Thyroid gland (tissue), 4 donors: ENCODE results near the gene CIT.

Source experiments
- CTCF ChIP-seq, 6 experiments: fragments of 200-600 bp in 3 of 6; fragments of 450-650 bp in 3 of 6; sonication (generic) in 3 of 6; IDR thresholded peaks; one replicate each; pipeline ENCODE4 v1.5.1; 2016 to 2019; ENCODE audit warnings: antibody characterized with exemption in 6 of 6, mild to moderate bottlenecking in 2 of 6, inconsistent platforms in 1 of 6, moderate library complexity in 1 of 6
- POLR2A ChIP-seq, 2 donors: fragments of 450-650 bp; IDR thresholded peaks; one replicate each; pipeline ENCODE4 v1.6.1; 2017; ENCODE audit warnings: antibody characterized with exemption in 2 of 2, mild to moderate bottlenecking in 2 of 2, moderate library complexity in 1 of 2

GRCh38 chr12:119772431-119772830, 104.7 kb downstream of the CIT start:
- TF ChIP-seq CTCF (IDR thresholded peaks at IDR 0.05) (no peak), POLR2A (IDR thresholded peaks at IDR 0.05) (no peak)
